HepG2 (cell line): ENCODE measurements around the gene TGFB2. TPM values are rescaled to one million over a fixed set of nuclear protein-coding genes. Genes with fewer than 3 reads are reported as not detected.

ENCODE experiments used
- ATAC-seq: fragments of 200-7000 bp; cut with Tn5 transposase; 3 replicates; pipeline ENCODE4 v1.9.1; 2020; ENCODE audit warnings: mild to moderate bottlenecking, moderate library complexity
- BruUV-seq: library from RNA; stranded (reverse); fragments of 400-500 nt; replicated peaks from 2 replicates; lab custom pipeline; 2021; lab: Mats Ljungman, UMichigan
- CTCF ChIA-PET: fragments of 300-600 bp; formaldehyde crosslinking; extraction: SDS; loops from one replicate; lab custom pipeline; 2021; ENCODE audit warnings: low total read pairs, inconsistent platforms, low intra/inter-chr PET ratio; lab: Yijun Ruan, JAX
- POLR2A ChIA-PET: fragments of 350-600 bp; sonication (Branson Sonifier 250); formaldehyde crosslinking; loops from one replicate; lab custom pipeline; 2020; ENCODE audit warnings: antibody characterized with exemption, inconsistent platforms; lab: Yijun Ruan, JAX
- DNase-seq: peaks from one replicate; pipeline ENCODE4 v3.0.0-alpha.2; 2015; ENCODE audit warnings: low spot score
- FAIRE-seq: peaks from 3 replicates; lab custom pipeline; 2011; peaks lifted over from hg19 to GRCh38; lab: Jason Lieb, UNC
- H2AFZ ChIP-seq: one replicate; pipeline ENCODE4 v1.6.1; 2011; ENCODE audit warnings: low read length, inconsistent platforms
- H3K27ac ChIP-seq: fragments of 300-600 bp; 3 replicates; pipeline ENCODE4 v1.8.0; 2011; ENCODE audit warnings: mixed run types, mild to moderate bottlenecking, mixed read lengths, low read length, inconsistent platforms; ENCODE audit not compliant: insufficient read depth; ENCODE audit errors: extremely low read length
- H3K27me3 ChIP-seq, 2 experiments: fragments of 200-600 bp in 1 of 2; 2 replicates in 1 of 2; 3 replicates in 1 of 2; pipeline versions ENCODE4 v1.6.0 to v1.8.0; 2011; ENCODE audit warnings: low read length in 2 of 2, mild to moderate bottlenecking in 2 of 2, moderate library complexity in 2 of 2, inconsistent platforms in 1 of 2; ENCODE audit not compliant: insufficient read depth in 2 of 2, control insufficient read depth in 1 of 2
- H3K36me3 ChIP-seq, 2 experiments: fragments of 200-600 bp in 1 of 2; replicated peaks in 1 of 2; 2 replicates in 1 of 2; 3 replicates in 1 of 2; pipeline versions ENCODE4 v1.5.1 to v1.8.0; 2011; ENCODE audit warnings: low read length in 2 of 2, inconsistent platforms in 1 of 2; ENCODE audit not compliant: insufficient read depth in 2 of 2, control insufficient read depth in 1 of 2
- H3K4me1 ChIP-seq: 2 replicates; pipeline ENCODE4 v1.5.1; 2012; ENCODE audit warnings: low read length, inconsistent platforms; ENCODE audit not compliant: insufficient read depth
- H3K4me2 ChIP-seq: 2 replicates; pipeline ENCODE4 v1.6.0; 2011; ENCODE audit warnings: low read depth, low read length, inconsistent platforms
- H3K4me3 ChIP-seq, 3 experiments: fragments of 200-600 bp in 1 of 3; sonication (generic), shearing (Covaris generic) in 1 of 3; replicated peaks in 1 of 3; 2 replicates each; pipeline ENCODE4 v1.5.1; 2011 to 2016; ENCODE audit warnings: low read length in 3 of 3, inconsistent platforms in 2 of 3, low read depth in 2 of 3, mild to moderate bottlenecking in 2 of 3, control low read depth in 1 of 3, mixed read lengths in 1 of 3; ENCODE audit not compliant: insufficient read depth in 1 of 3
- H3K79me2 ChIP-seq: one replicate; pipeline ENCODE4 v1.6.1; 2011; ENCODE audit warnings: low read length, inconsistent platforms; ENCODE audit not compliant: insufficient read depth
- H3K9ac ChIP-seq: 2 replicates; pipeline ENCODE4 v1.6.0; 2011; ENCODE audit warnings: mild to moderate bottlenecking, low read depth, low read length, inconsistent platforms; ENCODE audit not compliant: insufficient read depth
- H3K9me3 ChIP-seq: 2 replicates; pipeline ENCODE4 v1.5.1; 2012; ENCODE audit warnings: mild to moderate bottlenecking, low read length
- H4K20me1 ChIP-seq: 2 replicates; pipeline ENCODE4 v1.6.0; 2011; ENCODE audit warnings: inconsistent platforms, mild to moderate bottlenecking, low read length, moderate library complexity; ENCODE audit not compliant: insufficient read depth
- CEBPB ChIP-seq: IDR thresholded peaks from 2 replicates; pipeline ENCODE4 v1.6.1; 2011; ENCODE audit warnings: low read depth, low read length, improper control_type of control experiment, borderline replicate concordance
- FOSL2 ChIP-seq: sonication (generic); formaldehyde crosslinking; IDR thresholded peaks from 2 replicates; pipeline ENCODE4 v1.4.0; 2020; ENCODE audit warnings: missing genetic modification reagents
- PHF8 ChIP-seq: sonication (generic); formaldehyde crosslinking; IDR thresholded peaks from 2 replicates; pipeline ENCODE4 v1.5.0; 2020; ENCODE audit warnings: missing genetic modification reagents
- ZNF446 ChIP-seq: sonication (generic); formaldehyde crosslinking; IDR thresholded peaks from 2 replicates; pipeline ENCODE4 v1.5.0; 2020; ENCODE audit warnings: mild to moderate bottlenecking, missing genetic modification reagents
- ZNF510 ChIP-seq: sonication (generic); formaldehyde crosslinking; IDR thresholded peaks from 2 replicates; pipeline ENCODE4 v1.4.0; 2020; ENCODE audit warnings: low read depth, mild to moderate bottlenecking, missing genetic modification reagents
- ZNF780A ChIP-seq: sonication (generic); formaldehyde crosslinking; IDR thresholded peaks from 2 replicates; pipeline ENCODE4 v1.8.0; 2022; ENCODE audit warnings: mild to moderate bottlenecking, missing genetic modification reagents, moderate library complexity
- WGBS: methylation state at CpG from one replicate; pipeline ENCODE4 v1.1.6; 2017; ENCODE audit warnings: low lambda C conversion rate; 5-methylcytosine and 5-hydroxymethylcytosine counted together
- in situ Hi-C: cut with HindIII; loops from 2 replicates; pipeline ENCODE4 v1.10.0; 2017; ENCODE audit warnings: low pct_unique_long_range_greater_than_20kb; ENCODE audit not compliant: extremely low pct_ligation_motif_present
- intact Hi-C: fragments of 100-400 bp; cut with micrococcal nuclease; formaldehyde crosslinking; loops from one replicate; pipeline ENCODE4 v1.10.0; 2022; ENCODE audit not compliant: unreplicated experiment
- polyA plus RNA-seq, 8 experiments: library from polyadenylated mRNA; depleted of rRNA in 3 of 8; stranded (reverse) in 7 of 8; unstranded in 1 of 8; fragments of >200 nt; fragmentation: Illumina TruSeq in 4 of 8; extraction: Trizol in 4 of 8; gene quantifications; 2 replicates each; pipeline versions ENCODE4 v1.2.1 to v1.2.3, GENCODE V29; 2011 to 2016; ENCODE audit warnings: low read depth in 4 of 8, missing spikeins in 1 of 8, mixed read lengths in 1 of 8; ENCODE audit not compliant: insufficient read depth in 1 of 8
- total RNA-seq, 5 experiments: library from RNA; depleted of rRNA; stranded (reverse); fragments of >200 nt; fragmentation: Illumina TruSeq; extraction: Trizol; gene quantifications; 2 replicates each; pipeline ENCODE4 v1.2.3, GENCODE V29; 2016; ENCODE audit warnings: low read depth in 1 of 5
- TF ChIP-seq, protein P1 (sequence below): sonication (generic); formaldehyde crosslinking; IDR thresholded peaks from 2 replicates; pipeline ENCODE4 v1.8.0; 2022; ENCODE audit warnings: mild to moderate bottlenecking, missing genetic modification reagents; ENCODE audit not compliant: insufficient replicate concordance
- TF ChIP-seq, protein P2 (sequence below): sonication (generic); formaldehyde crosslinking; IDR thresholded peaks from 2 replicates; pipeline ENCODE4 v1.5.1; 2020; ENCODE audit warnings: missing genetic modification reagents, mild to moderate bottlenecking, borderline replicate concordance
- TF ChIP-seq, protein P3 (sequence below): sonication (generic); formaldehyde crosslinking; IDR thresholded peaks from 2 replicates; pipeline ENCODE4 v1.4.0; 2020; ENCODE audit warnings: missing genetic modification reagents

The TGFB2 gene
- total and polyA plus RNA-seq, 2 of the 13 experiments (the other 11 are each of a cell fraction or from before 2014, with no cell fraction given): 0.07 TPM; not detected in 1

DNA sequence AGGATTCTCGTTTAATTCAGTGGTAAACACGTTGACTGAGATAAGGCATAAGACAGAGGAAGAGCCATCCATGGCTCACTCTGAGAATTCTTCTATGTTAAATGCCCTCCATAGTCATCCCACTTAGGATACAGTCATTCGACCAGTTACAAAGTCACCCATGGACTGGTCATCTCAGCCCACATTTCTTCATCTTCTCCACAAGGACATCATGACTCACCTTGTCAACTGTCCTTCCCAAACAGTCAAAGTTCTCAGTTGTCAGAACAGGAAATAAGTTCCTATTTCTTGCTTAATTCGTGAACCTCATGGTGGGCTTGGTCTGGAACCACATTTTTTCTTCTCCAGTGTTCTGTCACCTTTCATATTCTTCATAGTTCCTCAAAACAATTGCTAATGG lies 133.2 kb downstream of the TGFB2 start:
- Histone ChIP-seq H3K9me3 (no peaks in the 10 kb centered on the region), H3K36me3 (no peaks in the 10 kb centered on the region), H2AFZ (no peak overlapping the region), H3K4me2 (no peak overlapping the region), H3K4me1 (no peaks in the 10 kb centered on the region), H3K9ac (no peak overlapping the region), H3K27ac (no peak overlapping the region), H3K27me3 (no peaks in the 10 kb centered on the region), H3K4me3 (no peak overlapping the region), H3K79me2 (no peaks in the 10 kb centered on the region), H4K20me1 (no peaks in the 10 kb centered on the region)
- POLR2A ChIA-PET: no interaction called here
- FAIRE-seq (no peak), ATAC-seq (no peak), DNase-seq (peak; percentile 39)
- intact Hi-C loops: no loop called here
- in situ Hi-C loops: no loop called here
- CTCF ChIA-PET: no interaction called here
- no TSS peak for BruUV-seq
- 35% methylated on average over 4 of the region's 4 CpGs for WGBS
- TF ChIP-seq ZNF446 (CRISPR knock-in tag): no peak
- TF ChIP-seq FOSL2 (CRISPR knock-in tag): peak; percentile 68

DNA sequence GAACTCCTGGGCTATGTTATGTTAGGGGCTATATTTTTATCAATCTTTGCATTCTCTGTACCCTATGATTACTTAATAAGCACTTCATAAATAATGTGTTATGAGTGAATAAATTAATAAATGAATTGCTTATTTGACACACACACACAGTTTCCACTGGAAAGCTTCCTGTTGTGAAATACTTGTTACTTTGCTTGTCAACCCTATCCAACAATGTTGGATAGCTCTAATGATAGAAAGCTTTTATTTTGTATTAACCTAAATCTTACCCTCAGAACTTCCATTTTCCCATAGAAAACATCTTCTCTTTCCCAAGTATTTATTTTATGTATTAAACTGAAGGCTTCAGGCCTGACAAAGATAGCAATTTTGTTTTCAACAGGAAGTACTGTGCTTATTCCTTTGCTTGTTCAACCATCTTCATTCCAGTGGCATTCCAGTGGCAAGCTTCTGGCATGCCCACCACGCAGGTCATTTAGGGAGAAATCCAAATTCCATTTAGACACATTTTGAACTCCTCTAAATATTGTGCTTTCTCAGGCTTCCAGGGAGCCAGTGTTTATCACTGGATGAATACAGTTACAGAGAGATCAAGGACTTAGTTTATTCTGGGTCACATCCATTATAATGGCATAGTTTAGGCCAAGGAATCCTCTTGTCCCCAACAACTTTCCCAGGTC lies 134.4 kb downstream of the TGFB2 start:
- POLR2A ChIA-PET: no interaction called here
- H2AFZ ChIP-seq: no peak overlapping the region

More for the DNA sequence above, 134.4 kb downstream of the TGFB2 start:
- H3K27me3 ChIP-seq: no peaks in the 10 kb centered on the region
- intact Hi-C loops (no loop called here), in situ Hi-C loops (no loop called here)
- no peaks in the 10 kb centered on the region for H3K79me2 ChIP-seq
- no peak overlapping the region for H3K9ac ChIP-seq
- no peak for FAIRE-seq
- no peaks in the 10 kb centered on the region for H3K9me3 ChIP-seq
- TF ChIP-seq ZNF780A (CRISPR knock-in tag): no peak
- TF ChIP-seq, protein P1, sequence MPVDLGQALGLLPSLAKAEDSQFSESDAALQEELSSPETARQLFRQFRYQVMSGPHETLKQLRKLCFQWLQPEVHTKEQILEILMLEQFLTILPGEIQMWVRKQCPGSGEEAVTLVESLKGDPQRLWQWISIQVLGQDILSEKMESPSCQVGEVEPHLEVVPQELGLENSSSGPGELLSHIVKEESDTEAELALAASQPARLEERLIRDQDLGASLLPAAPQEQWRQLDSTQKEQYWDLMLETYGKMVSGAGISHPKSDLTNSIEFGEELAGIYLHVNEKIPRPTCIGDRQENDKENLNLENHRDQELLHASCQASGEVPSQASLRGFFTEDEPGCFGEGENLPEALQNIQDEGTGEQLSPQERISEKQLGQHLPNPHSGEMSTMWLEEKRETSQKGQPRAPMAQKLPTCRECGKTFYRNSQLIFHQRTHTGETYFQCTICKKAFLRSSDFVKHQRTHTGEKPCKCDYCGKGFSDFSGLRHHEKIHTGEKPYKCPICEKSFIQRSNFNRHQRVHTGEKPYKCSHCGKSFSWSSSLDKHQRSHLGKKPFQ (CRISPR knock-in tag): no peak
- TF ChIP-seq, protein P2, sequence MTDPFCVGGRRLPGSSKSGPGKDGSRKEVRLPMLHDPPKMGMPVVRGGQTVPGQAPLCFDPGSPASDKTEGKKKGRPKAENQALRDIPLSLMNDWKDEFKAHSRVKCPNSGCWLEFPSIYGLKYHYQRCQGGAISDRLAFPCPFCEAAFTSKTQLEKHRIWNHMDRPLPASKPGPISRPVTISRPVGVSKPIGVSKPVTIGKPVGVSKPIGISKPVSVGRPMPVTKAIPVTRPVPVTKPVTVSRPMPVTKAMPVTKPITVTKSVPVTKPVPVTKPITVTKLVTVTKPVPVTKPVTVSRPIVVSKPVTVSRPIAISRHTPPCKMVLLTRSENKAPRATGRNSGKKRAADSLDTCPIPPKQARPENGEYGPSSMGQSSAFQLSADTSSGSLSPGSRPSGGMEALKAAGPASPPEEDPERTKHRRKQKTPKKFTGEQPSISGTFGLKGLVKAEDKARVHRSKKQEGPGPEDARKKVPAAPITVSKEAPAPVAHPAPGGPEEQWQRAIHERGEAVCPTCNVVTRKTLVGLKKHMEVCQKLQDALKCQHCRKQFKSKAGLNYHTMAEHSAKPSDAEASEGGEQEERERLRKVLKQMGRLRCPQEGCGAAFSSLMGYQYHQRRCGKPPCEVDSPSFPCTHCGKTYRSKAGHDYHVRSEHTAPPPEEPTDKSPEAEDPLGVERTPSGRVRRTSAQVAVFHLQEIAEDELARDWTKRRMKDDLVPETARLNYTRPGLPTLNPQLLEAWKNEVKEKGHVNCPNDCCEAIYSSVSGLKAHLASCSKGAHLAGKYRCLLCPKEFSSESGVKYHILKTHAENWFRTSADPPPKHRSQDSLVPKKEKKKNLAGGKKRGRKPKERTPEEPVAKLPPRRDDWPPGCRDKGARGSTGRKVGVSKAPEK: no peak
- no peak for TF ChIP-seq ZNF446 (CRISPR knock-in tag)
- TF ChIP-seq ZNF510: no peak
- TF ChIP-seq, protein P3, sequence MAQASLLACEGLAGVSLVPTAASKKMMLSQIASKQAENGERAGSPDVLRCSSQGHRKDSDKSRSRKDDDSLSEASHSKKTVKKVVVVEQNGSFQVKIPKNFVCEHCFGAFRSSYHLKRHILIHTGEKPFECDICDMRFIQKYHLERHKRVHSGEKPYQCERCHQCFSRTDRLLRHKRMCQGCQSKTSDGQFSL (CRISPR knock-in tag): no peak
- no peak for TF ChIP-seq PHF8 (CRISPR knock-in tag)
- 0 out of 2 replicates have a peak, but pooled peaks have one; percentile 12 for TF ChIP-seq CEBPB
- TF ChIP-seq, all 625 proteins: peak for 1
- CTCF ChIA-PET: no interaction called here
- Histone ChIP-seq H3K4me2 (no peak overlapping the region), H3K4me1 (no peaks in the 10 kb centered on the region), H3K36me3 (no peaks in the 10 kb centered on the region), H4K20me1 (no peaks in the 10 kb centered on the region), H3K4me3 (no peak overlapping the region), H3K27ac (no peak overlapping the region)
- DNase-seq: peak; percentile 26
- BruUV-seq: no TSS peak
- 27% methylated on average over 1 of the region's 1 CpG for WGBS
- no peak for ATAC-seq
